ENCODE measurements around the gene TMEM179. TPM values are rescaled to one million over a fixed set of nuclear protein-coding genes. Genes with fewer than 3 reads are reported as not detected.
A peak's percentile ranks its signal among the peaks of the same experiment; 100 is the strongest.

TMEM179 gene
- total RNA-seq, 1 experiment from 2014 or later: 3.4 TPM

- BruUV-seq (replicated peaks): no TSS peak
- Histone ChIP-seq H3K27ac (ENCODE audit: low read length) (no peak overlapping the region), H3K4me3 (ENCODE audit: low read depth in 2 of 2, low read length in 2 of 2) (no peak overlapping the region), H3K36me3 (ENCODE audit: control insufficient read depth, insufficient read depth, low read length) (no peaks in the 10 kb centered on the region), H3K4me1 (ENCODE audit: control insufficient read depth, insufficient read depth, low read length) (no peaks in the 10 kb centered on the region), H3K27me3 (ENCODE audit: control insufficient read depth, insufficient read depth, low read length) (no peaks in the 10 kb centered on the region; the same call in 1 of the 2 replicates), H3K9me3 (ENCODE audit: control insufficient read depth, insufficient read depth, low read depth, low read length) (no peaks in the 10 kb centered on the region)
- ChIA-PET POLR2A (no interaction called here), CTCF (no interaction called here)
- in situ Hi-C loops (cut with HindIII; ENCODE audit: low pct_unique_long_range_greater_than_20kb, low sequenced_read_pairs) (no loop called here), intact Hi-C loops (cut with micrococcal nuclease; ENCODE audit: unreplicated experiment) (no loop called here)
- ATAC-seq (no peak), DNase-seq (ENCODE audit: low read depth, low spot score) (no peak)
- TF ChIP-seq POLR2AphosphoS5 (IDR thresholded peaks at IDR 0.05; ENCODE audit: low read depth, low read length) (no peak), REST (IDR thresholded peaks at IDR 0.05; ENCODE audit: insufficient read depth in 1 of 2, low read depth in 2 of 2, low read length in 1 of 2) (peak in 1 of 2 experiments; percentile 67; a peak in 1 of 4 replicates)
Observed at GRCh38 chr14:104549536-104550339, 54.8 kb downstream of the TMEM179 start.

- TF ChIP-seq CTCF (IDR thresholded peaks at IDR 0.05) (no peak), TCF7L2 (IDR thresholded peaks at IDR 0.05; ENCODE audit: low read depth, low read length) (no peak), SIN3A (IDR thresholded peaks at IDR 0.05; ENCODE audit: borderline replicate concordance, insufficient read depth, low read depth, low read length) (no peak), REST (IDR thresholded peaks at IDR 0.05; ENCODE audit: insufficient read depth in 1 of 2, low read depth in 2 of 2, low read length in 1 of 2) (no peak), POLR2AphosphoS5 (IDR thresholded peaks at IDR 0.05; ENCODE audit: low read depth, low read length) (no peak)
- Histone ChIP-seq H3K27me3 (ENCODE audit: control insufficient read depth, insufficient read depth, low read length) (no peaks in the 10 kb centered on the region; the same call in 1 of the 2 replicates), H3K4me3 (ENCODE audit: low read depth in 2 of 2, low read length in 2 of 2) (no peak overlapping the region), H3K36me3 (ENCODE audit: control insufficient read depth, insufficient read depth, low read length) (no peaks in the 10 kb centered on the region), H3K4me1 (ENCODE audit: control insufficient read depth, insufficient read depth, low read length) (no peaks in the 10 kb centered on the region), H3K27ac (ENCODE audit: low read length) (no peak overlapping the region), H3K9me3 (ENCODE audit: control insufficient read depth, insufficient read depth, low read depth, low read length) (no peaks in the 10 kb centered on the region)
- intact Hi-C loops (cut with micrococcal nuclease; ENCODE audit: unreplicated experiment) (no loop called here), in situ Hi-C loops (cut with HindIII; ENCODE audit: low pct_unique_long_range_greater_than_20kb, low sequenced_read_pairs) (no loop called here)
- no peak for ATAC-seq
- ChIA-PET CTCF (no interaction called here), POLR2A (no interaction called here)
- BruUV-seq (replicated peaks): no TSS peak
- no peak for DNase-seq (ENCODE audit: low read depth, low spot score)
Observed at GRCh38 chr14:104548802-104549535, 55.6 kb downstream of the TMEM179 start.
